Measurements from ENCODE around the gene GTF2F2.

- TF ChIP-seq EZH2 (IDR thresholded peaks at IDR 0.05; ENCODE audit: borderline replicate concordance, low read length) (no peak), CTCF (IDR thresholded peaks at IDR 0.05; ENCODE audit: low read length) (no peak)
Observed at GRCh38 chr13:45220403-45220802, 100.1 kb downstream of the GTF2F2 start.

Measured in OCI-LY1 (cell line).